22Rv1 (cell line): ENCODE data around the gene ZC3H8.

ENCODE experiments used
- CTCF ChIP-seq: fragments of 450-650 bp; IDR thresholded peaks from 2 replicates; pipeline ENCODE4 v1.5.1; 2017; ENCODE audit warnings: mild to moderate bottlenecking
- ZFX ChIP-seq: fragments of 450-650 bp; IDR thresholded peaks from 2 replicates; pipeline ENCODE4 v1.6.1; 2017; ENCODE audit warnings: antibody characterized with exemption, borderline replicate concordance

- TF ChIP-seq CTCF (no peak), ZFX (no peak)
Measured at GRCh38 chr2:112239862-112240261, 15.0 kb downstream of the ZC3H8 start.
